Type B pancreatic cell (in vitro differentiated cells): Measurements from ENCODE around the gene KCNS3. TPM values are rescaled to one million over a fixed set of nuclear protein-coding genes. Genes with fewer than 3 reads are reported as not detected.
A peak's percentile ranks its signal among the peaks of the same experiment; 100 is the strongest.

ENCODE experiments used
- DNase-seq: peaks from one replicate; pipeline ENCODE4 v3.0.0; 2021; ENCODE audit warnings: mixed read lengths; ENCODE audit not compliant: unreplicated experiment; ENCODE audit errors: extremely low spot score
- H3K27ac Mint-ChIP-seq: 2 replicates; pipeline ENCODE4 v1.8.0; 2021; ENCODE audit warnings: mild to moderate bottlenecking, mixed read lengths
- H3K27me3 Mint-ChIP-seq: 2 replicates; pipeline ENCODE4 v1.8.0; 2021; ENCODE audit warnings: mixed read lengths
- H3K36me3 Mint-ChIP-seq: 2 replicates; pipeline ENCODE4 v1.8.0; 2021; ENCODE audit warnings: mixed read lengths
- H3K4me1 Mint-ChIP-seq: one replicate; pipeline ENCODE4 v1.8.0; 2021; ENCODE audit warnings: mixed read lengths; ENCODE audit not compliant: unreplicated experiment
- H3K4me3 Mint-ChIP-seq: 2 replicates; pipeline ENCODE4 v1.8.0; 2021; ENCODE audit warnings: mild to moderate bottlenecking, mixed read lengths
- H3K9me3 Mint-ChIP-seq: 2 replicates; pipeline ENCODE4 v1.8.0; 2021; ENCODE audit warnings: mixed read lengths
- CTCF ChIP-seq: fragments of 200-600 bp; sonication (generic); conservative IDR thresholded peaks from 2 replicates; pipeline ENCODE4 v1.5.0; 2021; ENCODE audit warnings: antibody characterized with exemption, mild to moderate bottlenecking
- long read RNA-seq: library from polyadenylated mRNA; unstranded; transcript quantifications from one replicate; pipeline ENCODE4 v2.0.0, GENCODE V29; 2020
- total RNA-seq: library from RNA; stranded (reverse); gene quantifications from 2 replicates; pipeline ENCODE4 v1.2.1, GENCODE V29; 2021; ENCODE audit warnings: low replicate concordance

The KCNS3 gene
- total RNA-seq: 5.3 and 10.3 TPM in 2 replicates
- long read RNA-seq, transcript KCNS3-201 (3 exons, 2,333 nt): major isoform, 21 of 31 reads
- long read RNA-seq, partial matches to known transcripts: 0 of 31 reads
- long read RNA-seq, other reads (novel, unspliced or antisense): 8 of 31 reads

- Mint-ChIP-seq H3K9me3 (no peaks in the 10 kb centered on the region), H3K36me3 (no peaks in the 10 kb centered on the region), H3K27ac (peak within 1 kb of the TSS; percentile 41), H3K4me1 (peaks cover 9% of the 10 kb centered on the region), H3K4me3 (peak within 1 kb of the TSS; percentile 91), H3K27me3 (peaks cover 89% of the 10 kb centered on the region)
- TF ChIP-seq CTCF: no peak
- DNase-seq: no peak
Observed at GRCh38 chr2:17878281-17879136, at the start of gene KCNS3. KCNS3 (plus strand) TSS chr2:17878667; CDS start chr2:17931009, 52,342 bp downstream.

- Mint-ChIP-seq H3K4me3 (peak overlapping the region; percentile 72), H3K9me3 (no peaks in the 10 kb centered on the region), H3K36me3 (no peaks in the 10 kb centered on the region), H3K27ac (no peak overlapping the region), H3K4me1 (no peaks in the 10 kb centered on the region), H3K27me3 (peaks cover 52% of the 10 kb centered on the region)
- TF ChIP-seq CTCF: peak; percentile 92
- DNase-seq: peak; percentile 81
Observed at GRCh38 chr2:17830053-17831034, 48.1 kb upstream of the KCNS3 start.

- H3K36me3 Mint-ChIP-seq: no peaks in the 10 kb centered on the region
- no peak overlapping the region for H3K27ac Mint-ChIP-seq
- no peak for DNase-seq
- H3K27me3 Mint-ChIP-seq: peaks cover 38% of the 10 kb centered on the region
- H3K4me1 Mint-ChIP-seq: no peaks in the 10 kb centered on the region
- TF ChIP-seq CTCF: no peak
- H3K9me3 Mint-ChIP-seq: no peaks in the 10 kb centered on the region
- H3K4me3 Mint-ChIP-seq: no peak overlapping the region
Observed at GRCh38 chr2:17835516-17835915, 43.0 kb upstream of the KCNS3 start.

- TF ChIP-seq CTCF: no peak
Observed at GRCh38 chr2:17839959-17840358, 38.5 kb upstream of the KCNS3 start.

GRCh38 chr2:17843457-17843856, 35.0 kb upstream of the KCNS3 start:
- H3K27me3 Mint-ChIP-seq: peaks cover 28% of the 10 kb centered on the region
- H3K4me1 Mint-ChIP-seq: no peaks in the 10 kb centered on the region
- no peaks in the 10 kb centered on the region for H3K9me3 Mint-ChIP-seq
- no peak overlapping the region for H3K4me3 Mint-ChIP-seq
- no peak overlapping the region for H3K27ac Mint-ChIP-seq
- DNase-seq: no peak
- H3K36me3 Mint-ChIP-seq: no peaks in the 10 kb centered on the region
- no peak for TF ChIP-seq CTCF

More at GRCh38 chr2:17839959-17840358, 38.5 kb upstream of the KCNS3 start:
- no peaks in the 10 kb centered on the region for H3K9me3 Mint-ChIP-seq
- DNase-seq: no peak
- H3K36me3 Mint-ChIP-seq: no peaks in the 10 kb centered on the region
- H3K4me1 Mint-ChIP-seq: no peaks in the 10 kb centered on the region
- H3K27ac Mint-ChIP-seq: no peak overlapping the region
- H3K27me3 Mint-ChIP-seq: peaks cover 29% of the 10 kb centered on the region
- no peak overlapping the region for H3K4me3 Mint-ChIP-seq
